Gastrocnemius medialis (tissue), 4 donors: ENCODE data around the gene GIMAP6.
"Not testable (repeated sequence)": the region's sequence is repeated elsewhere in the genome, so short reads cannot be mapped to it uniquely, and the experiment has no call there.

Source experiments
- POLR2A ChIP-seq, 2 donors: fragments of 450-650 bp; IDR thresholded peaks; one replicate each; pipeline ENCODE4 v1.6.1; 2017; ENCODE audit warnings: antibody characterized with exemption in 2 of 2, mild to moderate bottlenecking in 2 of 2, moderate library complexity in 2 of 2
- TF ChIP-seq, protein P1 (sequence below), 5 experiments: fragments of 450-650 bp in 3 of 5; fragments of 200-600 bp in 2 of 5; sonication (generic) in 2 of 5; IDR thresholded peaks in 4 of 5; conservative IDR thresholded peaks in 1 of 5; 1 replicate in 4 of 5; 2 replicates in 1 of 5; pipeline ENCODE4 v1.5.1; 2016 to 2019; ENCODE audit warnings: antibody characterized with exemption in 5 of 5, mild to moderate bottlenecking in 3 of 5, moderate library complexity in 3 of 5

DNA sequence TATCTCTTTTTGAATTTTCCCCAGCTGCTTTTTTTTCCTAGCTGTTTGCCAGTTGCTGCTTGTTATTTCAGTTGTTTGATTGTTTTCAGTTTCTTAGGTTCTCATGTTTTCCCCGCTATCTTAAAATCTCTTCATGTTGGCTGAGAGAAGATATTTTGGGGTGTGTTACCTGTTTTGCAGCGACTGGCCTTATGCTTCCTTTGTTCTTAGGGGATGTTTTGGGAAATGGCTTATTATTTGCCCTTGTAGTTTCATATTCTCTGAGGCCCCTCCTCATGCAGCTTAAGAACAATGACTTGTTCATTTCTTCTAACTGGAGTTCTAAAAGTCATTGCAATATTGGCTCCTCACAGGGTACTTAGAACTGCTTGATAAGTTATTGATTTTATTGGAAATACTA, 28.6 kb downstream of the GIMAP6 start:
- TF ChIP-seq, protein P1, sequence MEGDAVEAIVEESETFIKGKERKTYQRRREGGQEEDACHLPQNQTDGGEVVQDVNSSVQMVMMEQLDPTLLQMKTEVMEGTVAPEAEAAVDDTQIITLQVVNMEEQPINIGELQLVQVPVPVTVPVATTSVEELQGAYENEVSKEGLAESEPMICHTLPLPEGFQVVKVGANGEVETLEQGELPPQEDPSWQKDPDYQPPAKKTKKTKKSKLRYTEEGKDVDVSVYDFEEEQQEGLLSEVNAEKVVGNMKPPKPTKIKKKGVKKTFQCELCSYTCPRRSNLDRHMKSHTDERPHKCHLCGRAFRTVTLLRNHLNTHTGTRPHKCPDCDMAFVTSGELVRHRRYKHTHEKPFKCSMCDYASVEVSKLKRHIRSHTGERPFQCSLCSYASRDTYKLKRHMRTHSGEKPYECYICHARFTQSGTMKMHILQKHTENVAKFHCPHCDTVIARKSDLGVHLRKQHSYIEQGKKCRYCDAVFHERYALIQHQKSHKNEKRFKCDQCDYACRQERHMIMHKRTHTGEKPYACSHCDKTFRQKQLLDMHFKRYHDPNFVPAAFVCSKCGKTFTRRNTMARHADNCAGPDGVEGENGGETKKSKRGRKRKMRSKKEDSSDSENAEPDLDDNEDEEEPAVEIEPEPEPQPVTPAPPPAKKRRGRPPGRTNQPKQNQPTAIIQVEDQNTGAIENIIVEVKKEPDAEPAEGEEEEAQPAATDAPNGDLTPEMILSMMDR (IDR thresholded peaks at IDR 0.05 in 4 of 5, conservative IDR thresholded peaks at IDR 0.05 in 1 of 5) = not testable (repeated sequence)
- not testable (repeated sequence) for TF ChIP-seq POLR2A (IDR thresholded peaks at IDR 0.05)
